OCI-LY7 (cell line): ENCODE results near the gene WDR44. TPM values are rescaled to one million over a fixed set of nuclear protein-coding genes. Genes with fewer than 3 reads are reported as not detected.

Source experiments
- BruUV-seq: library from RNA; stranded (reverse); fragments of 400-500 nt; replicated peaks from 2 replicates; lab custom pipeline; 2021; lab: Mats Ljungman, UMichigan
- CTCF ChIA-PET: fragments of 300-600 bp; sonication (Branson Sonifier 250); formaldehyde crosslinking; loops from one replicate; lab custom pipeline; 2022; ENCODE audit warnings: antibody characterized with exemption; ENCODE audit not compliant: unreplicated experiment; lab: Charles Lee
- POLR2A ChIA-PET: fragments of 300-600 bp; sonication (Branson Sonifier 250); formaldehyde crosslinking; loops from one replicate; lab custom pipeline; 2022; ENCODE audit warnings: antibody characterized with exemption; lab: Charles Lee
- DNase-seq: peaks from one replicate; pipeline ENCODE4 v3.0.0-alpha.2; 2015; ENCODE audit warnings: low spot score
- H2AFZ ChIP-seq: fragments of 200-600 bp; sonication (generic), shearing (Covaris generic); 2 replicates; pipeline ENCODE4 v1.6.1; 2014; ENCODE audit warnings: mild to moderate bottlenecking, antibody characterized with exemption, low read length, moderate library complexity
- H3K27ac ChIP-seq: fragments of 200-600 bp; sonication (generic); 2 replicates; pipeline ENCODE4 v1.5.1; 2014; ENCODE audit warnings: mixed run types, low read depth, mild to moderate bottlenecking, moderate library complexity, low read length, inconsistent platforms; ENCODE audit not compliant: poor library complexity, severe bottlenecking
- H3K36me3 ChIP-seq: fragments of 200-600 bp; sonication (generic); 2 replicates; pipeline ENCODE4 v1.6.1; 2014; ENCODE audit warnings: mild to moderate bottlenecking, antibody characterized with exemption, low read length, moderate library complexity, mixed read lengths; ENCODE audit not compliant: insufficient read depth
- H3K4me1 ChIP-seq: fragments of 200-600 bp; sonication (generic); 2 replicates; pipeline ENCODE4 v1.5.1; 2014; ENCODE audit warnings: mild to moderate bottlenecking, low read length; ENCODE audit not compliant: insufficient read depth, poor library complexity, severe bottlenecking
- H3K4me2 ChIP-seq: fragments of 200-600 bp; sonication (generic); 2 replicates; pipeline ENCODE4 v1.6.1; 2014; ENCODE audit warnings: mild to moderate bottlenecking, low read length
- H3K4me3 ChIP-seq: fragments of 200-600 bp; sonication (generic); 2 replicates; pipeline ENCODE4 v1.5.1; 2014; ENCODE audit warnings: mild to moderate bottlenecking, low read depth, low read length; ENCODE audit not compliant: poor library complexity, severe bottlenecking
- H3K79me2 ChIP-seq: fragments of 200-600 bp; sonication (generic); 2 replicates; pipeline ENCODE4 v1.6.1; 2016; ENCODE audit warnings: low read depth, mild to moderate bottlenecking, low read length, moderate library complexity, mixed read lengths; ENCODE audit not compliant: insufficient read depth
- H3K9me2 ChIP-seq: fragments of 200-600 bp; sonication (generic); 2 replicates; pipeline ENCODE4 v1.6.1; 2016; ENCODE audit warnings: mild to moderate bottlenecking, low read length, mixed read lengths; ENCODE audit not compliant: insufficient read depth
- H3K9me3 ChIP-seq: fragments of 200-600 bp; sonication (generic); 2 replicates; pipeline ENCODE4 v1.6.1; 2014; ENCODE audit warnings: mild to moderate bottlenecking, mixed run types, low read length, mixed read lengths
- H4K20me1 ChIP-seq: fragments of 200-600 bp; sonication (generic); 2 replicates; pipeline ENCODE4 v1.6.1; 2014; ENCODE audit warnings: mild to moderate bottlenecking, antibody characterized with exemption, low read length, moderate library complexity, mixed read lengths; ENCODE audit not compliant: insufficient read depth
- EZH2phosphoT487 ChIP-seq: fragments of 200-600 bp; sonication (generic); IDR thresholded peaks from 2 replicates; pipeline ENCODE4 v1.6.1; 2018; ENCODE audit warnings: low read depth, borderline replicate concordance, mild to moderate bottlenecking, mixed run types, antibody characterized with exemption, low read length, moderate library complexity, mixed read lengths
- intact Hi-C: fragments of 100-400 bp; cut with micrococcal nuclease; formaldehyde crosslinking; loops from one replicate; pipeline ENCODE4 v1.10.0; 2022; ENCODE audit not compliant: unreplicated experiment
- total RNA-seq, 2 experiments: library from RNA; depleted of rRNA in 1 of 2; stranded (reverse); fragments of >200 nt in 1 of 2; shearing (Covaris generic) in 1 of 2; gene quantifications; 2 replicates each; pipeline ENCODE4 v1.2.3, GENCODE V29; 2014 to 2022
- TF ChIP-seq, protein P1 (sequence below): fragments of 200-600 bp; sonication (generic); conservative IDR thresholded peaks from 2 replicates; pipeline ENCODE4 v1.5.1; 2014; ENCODE audit warnings: mild to moderate bottlenecking, antibody characterized with exemption, low read length, moderate library complexity, mixed read lengths

The WDR44 gene
- total RNA-seq, 2 experiments from 2014 or later = 9.3 to 9.9 TPM

DNA sequence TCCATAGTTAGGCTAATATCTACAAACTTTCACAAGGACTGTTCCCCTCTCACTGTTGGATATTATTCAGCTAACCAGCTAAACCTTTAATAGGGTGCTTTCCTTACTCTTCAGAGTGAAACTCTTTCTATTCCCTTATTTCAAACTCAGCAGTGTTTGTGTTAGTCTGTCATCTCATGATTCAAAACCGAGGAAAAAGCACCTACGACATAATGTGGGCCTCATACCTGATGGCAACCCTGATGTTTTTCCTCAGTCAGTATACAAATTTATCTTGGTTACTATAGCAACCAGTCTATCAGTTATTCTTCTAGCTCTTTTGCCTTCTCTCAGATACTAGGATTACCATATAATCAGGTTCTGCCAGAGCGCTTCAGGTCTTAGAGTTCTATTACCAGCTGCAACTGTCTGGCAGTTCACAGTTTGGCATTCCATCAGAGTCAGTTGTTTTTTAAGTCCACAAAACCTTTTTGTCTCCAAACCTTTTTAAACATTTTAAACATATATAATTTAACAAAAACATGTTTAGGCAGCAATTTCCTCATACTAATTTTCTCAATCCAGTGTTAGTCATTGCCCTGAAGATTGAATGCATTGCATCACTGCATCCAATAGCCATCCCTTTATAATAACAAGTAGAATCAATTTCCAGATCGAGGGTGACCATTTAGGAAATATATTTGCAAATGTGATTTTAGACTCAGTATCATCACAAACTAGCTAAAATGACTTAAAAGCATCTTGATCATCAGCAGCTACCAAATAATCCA is 7.4 kb downstream of the WDR44 start:
- Histone ChIP-seq H3K4me2 (no peak overlapping the region), H3K27ac (no peak overlapping the region), H4K20me1 (peaks cover 4% of the 10 kb centered on the region; the same call in 1 of the 2 replicates), H3K79me2 (peaks cover 44% of the 10 kb centered on the region; the same call in 1 of the 2 replicates), H3K9me2 (no peaks in the 10 kb centered on the region), H3K4me3 (no peak overlapping the region), H3K9me3 (no peaks in the 10 kb centered on the region), H3K36me3 (no peaks in the 10 kb centered on the region), H2AFZ (no peak overlapping the region), H3K4me1 (peaks cover 36% of the 10 kb centered on the region)
- DNase-seq = no peak
- ChIA-PET CTCF (no interaction called here), POLR2A (interaction anchor here (0.7 to 1.1 kb wide), 2 partner anchors 11 to 113 kb away, joined by 3 to 5 read pairs; no protein-coding TSS in a partner anchor)
- BruUV-seq = no TSS peak
- intact Hi-C loops = no loop called here
- TF ChIP-seq, protein P1, sequence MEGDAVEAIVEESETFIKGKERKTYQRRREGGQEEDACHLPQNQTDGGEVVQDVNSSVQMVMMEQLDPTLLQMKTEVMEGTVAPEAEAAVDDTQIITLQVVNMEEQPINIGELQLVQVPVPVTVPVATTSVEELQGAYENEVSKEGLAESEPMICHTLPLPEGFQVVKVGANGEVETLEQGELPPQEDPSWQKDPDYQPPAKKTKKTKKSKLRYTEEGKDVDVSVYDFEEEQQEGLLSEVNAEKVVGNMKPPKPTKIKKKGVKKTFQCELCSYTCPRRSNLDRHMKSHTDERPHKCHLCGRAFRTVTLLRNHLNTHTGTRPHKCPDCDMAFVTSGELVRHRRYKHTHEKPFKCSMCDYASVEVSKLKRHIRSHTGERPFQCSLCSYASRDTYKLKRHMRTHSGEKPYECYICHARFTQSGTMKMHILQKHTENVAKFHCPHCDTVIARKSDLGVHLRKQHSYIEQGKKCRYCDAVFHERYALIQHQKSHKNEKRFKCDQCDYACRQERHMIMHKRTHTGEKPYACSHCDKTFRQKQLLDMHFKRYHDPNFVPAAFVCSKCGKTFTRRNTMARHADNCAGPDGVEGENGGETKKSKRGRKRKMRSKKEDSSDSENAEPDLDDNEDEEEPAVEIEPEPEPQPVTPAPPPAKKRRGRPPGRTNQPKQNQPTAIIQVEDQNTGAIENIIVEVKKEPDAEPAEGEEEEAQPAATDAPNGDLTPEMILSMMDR = no peak
- no peak for TF ChIP-seq EZH2phosphoT487

GRCh38 chrX:118355225-118355920 is 9.5 kb downstream of the WDR44 start:
- H4K20me1 ChIP-seq = no peaks in the 10 kb centered on the region
- H3K4me3 ChIP-seq = no peak overlapping the region
- no TSS peak for BruUV-seq
- no peak overlapping the region for H2AFZ ChIP-seq
- no peak for TF ChIP-seq EZH2phosphoT487
- TF ChIP-seq, protein P1 = no peak
- H3K4me1 ChIP-seq = peaks cover 21% of the 10 kb centered on the region
- H3K9me2 ChIP-seq = no peaks in the 10 kb centered on the region
- POLR2A ChIA-PET = no interaction called here
- no peaks in the 10 kb centered on the region for H3K9me3 ChIP-seq
- intact Hi-C loops = no loop called here
- CTCF ChIA-PET = no interaction called here
- DNase-seq = no peak
- H3K79me2 ChIP-seq = peaks cover 24% of the 10 kb centered on the region; the same call in 1 of the 2 replicates
- H3K27ac ChIP-seq = no peak overlapping the region
- no peak overlapping the region for H3K4me2 ChIP-seq
- H3K36me3 ChIP-seq = no peaks in the 10 kb centered on the region
